ENCODE data around the gene ZRANB3. TPM values are rescaled to one million over a fixed set of nuclear protein-coding genes. Genes with fewer than 3 reads are reported as not detected.

Gene ZRANB3
- total RNA-seq, 1 experiment from 2014 or later, result 16.3 TPM

DNA sequence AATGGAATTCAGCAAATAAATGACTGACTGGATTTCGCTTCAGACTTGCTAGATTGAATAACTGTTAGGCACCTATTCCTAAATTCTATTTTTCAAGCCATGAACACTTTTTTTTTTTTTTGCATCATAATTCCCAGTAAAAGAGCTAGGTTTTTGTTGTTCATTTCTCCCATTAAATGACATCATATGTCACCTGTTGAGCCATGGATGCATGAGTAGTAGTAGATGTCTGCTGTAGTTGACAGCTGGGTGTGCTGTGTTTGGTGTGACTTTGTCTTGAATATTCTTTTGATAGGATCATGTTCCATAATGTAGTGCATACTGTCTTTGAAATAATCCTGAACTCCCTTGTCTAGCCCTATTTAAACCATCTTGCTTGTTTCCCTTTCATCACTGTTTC, 363.7 kb downstream of the ZRANB3 start:
- H3K4me3 Mint-ChIP-seq (ENCODE audit: unreplicated experiment), result no peak overlapping the region
- no TSS peak for BruUV-seq (replicated peaks)
- ChIA-PET POLR2A (interaction anchor here (0.6 kb wide), 1 partner anchor 452 kb away, joined by 3 read pairs; no protein-coding TSS in a partner anchor), CTCF (interaction anchor here (1.6 to 1.7 kb wide), 2 partner anchors 10 to 163 kb away, joined by 4 to 5 read pairs; no protein-coding TSS in a partner anchor)
- intact Hi-C loops (cut with micrococcal nuclease), result loop anchor here (10.0 kb wide), 2 partner anchors 112 to 368 kb away; partner anchors contain the start of genes R3HDM1, RAB3GAP1 and ZRANB3
- TF ChIP-seq, protein P1, sequence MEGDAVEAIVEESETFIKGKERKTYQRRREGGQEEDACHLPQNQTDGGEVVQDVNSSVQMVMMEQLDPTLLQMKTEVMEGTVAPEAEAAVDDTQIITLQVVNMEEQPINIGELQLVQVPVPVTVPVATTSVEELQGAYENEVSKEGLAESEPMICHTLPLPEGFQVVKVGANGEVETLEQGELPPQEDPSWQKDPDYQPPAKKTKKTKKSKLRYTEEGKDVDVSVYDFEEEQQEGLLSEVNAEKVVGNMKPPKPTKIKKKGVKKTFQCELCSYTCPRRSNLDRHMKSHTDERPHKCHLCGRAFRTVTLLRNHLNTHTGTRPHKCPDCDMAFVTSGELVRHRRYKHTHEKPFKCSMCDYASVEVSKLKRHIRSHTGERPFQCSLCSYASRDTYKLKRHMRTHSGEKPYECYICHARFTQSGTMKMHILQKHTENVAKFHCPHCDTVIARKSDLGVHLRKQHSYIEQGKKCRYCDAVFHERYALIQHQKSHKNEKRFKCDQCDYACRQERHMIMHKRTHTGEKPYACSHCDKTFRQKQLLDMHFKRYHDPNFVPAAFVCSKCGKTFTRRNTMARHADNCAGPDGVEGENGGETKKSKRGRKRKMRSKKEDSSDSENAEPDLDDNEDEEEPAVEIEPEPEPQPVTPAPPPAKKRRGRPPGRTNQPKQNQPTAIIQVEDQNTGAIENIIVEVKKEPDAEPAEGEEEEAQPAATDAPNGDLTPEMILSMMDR (IDR thresholded peaks at IDR 0.05; ENCODE audit: unreplicated experiment), result no peak
- no peaks in the 10 kb centered on the region for H3K27me3 Mint-ChIP-seq (ENCODE audit: insufficient read depth, unreplicated experiment)
- H3K9me3 Mint-ChIP-seq (ENCODE audit: unreplicated experiment), result no peaks in the 10 kb centered on the region
- H3K36me3 Mint-ChIP-seq (ENCODE audit: insufficient read depth, unreplicated experiment), result peaks cover 79% of the 10 kb centered on the region
- H3K27ac Mint-ChIP-seq (ENCODE audit: low read depth, unreplicated experiment), result no peak overlapping the region
- H3K4me1 Mint-ChIP-seq (ENCODE audit: insufficient read depth, unreplicated experiment), result peaks cover 6% of the 10 kb centered on the region
- DNase-seq (ENCODE audit: unreplicated experiment), result no peak

DNA sequence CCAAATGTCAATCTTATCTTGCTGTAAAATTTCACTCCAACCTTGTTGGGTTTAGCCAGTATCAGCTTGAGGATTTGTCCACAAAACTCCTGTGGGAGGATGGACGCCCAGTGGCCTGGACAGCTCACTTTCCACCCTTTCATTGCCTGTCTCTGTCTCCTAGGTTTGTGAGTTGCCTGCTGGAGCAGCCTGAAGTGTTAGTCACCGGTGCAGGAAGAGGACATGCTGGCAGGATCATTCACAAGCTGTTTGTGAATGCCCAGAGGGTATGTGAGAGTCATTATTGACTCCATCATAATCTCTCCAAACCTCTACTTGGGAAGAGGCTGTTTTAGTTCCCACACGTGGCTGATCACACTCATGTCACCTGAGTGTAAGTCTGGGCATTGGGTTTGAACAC, 366.6 kb downstream of the ZRANB3 start:
- ChIA-PET POLR2A (interaction anchor here (0.8 to 1.6 kb wide), 3 partner anchors 11 to 111 kb away, joined by 3 to 5 read pairs (median 5); no protein-coding TSS in a partner anchor), CTCF (interaction anchor here (0.7 to 2.6 kb wide), 4 partner anchors 16 to 160 kb away, joined by 3 to 9 read pairs (median 4); no protein-coding TSS in a partner anchor)
- Mint-ChIP-seq H3K27me3 (ENCODE audit: insufficient read depth, unreplicated experiment) (no peaks in the 10 kb centered on the region), H3K36me3 (ENCODE audit: insufficient read depth, unreplicated experiment) (peaks cover 61% of the 10 kb centered on the region), H3K27ac (ENCODE audit: low read depth, unreplicated experiment) (no peak overlapping the region), H3K4me1 (ENCODE audit: insufficient read depth, unreplicated experiment) (peaks cover 6% of the 10 kb centered on the region), H3K4me3 (ENCODE audit: unreplicated experiment) (no peak overlapping the region), H3K9me3 (ENCODE audit: unreplicated experiment) (no peaks in the 10 kb centered on the region)
- peak; percentile 75 for DNase-seq (ENCODE audit: unreplicated experiment)
- intact Hi-C loops (cut with micrococcal nuclease), result loop anchor here (2.0 to 10.0 kb wide), 3 partner anchors 110 to 370 kb away; partner anchors contain the start of genes R3HDM1, RAB3GAP1 and ZRANB3
- no TSS peak for BruUV-seq (replicated peaks)
- TF ChIP-seq, protein P1 (IDR thresholded peaks at IDR 0.05; ENCODE audit: unreplicated experiment), result no peak

DNA sequence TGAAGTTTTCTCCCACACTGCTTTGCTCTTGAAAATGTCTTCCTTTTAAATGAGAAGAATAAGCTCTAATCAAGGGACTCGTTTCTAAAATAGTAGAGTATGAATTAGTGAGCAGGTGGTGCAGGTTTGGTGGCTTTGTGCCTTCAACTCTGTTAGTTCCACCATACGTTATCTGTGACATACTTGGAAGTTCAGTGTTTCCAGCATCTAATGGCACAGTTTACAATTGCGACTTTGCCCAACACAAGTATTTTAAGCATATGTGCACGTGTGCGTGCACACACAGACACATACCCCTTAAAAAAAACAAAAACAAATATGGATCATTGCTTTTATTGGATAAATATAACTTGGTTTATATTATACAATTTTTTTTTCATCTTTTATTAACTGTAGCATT, 367.1 kb downstream of the ZRANB3 start:
- Mint-ChIP-seq H3K4me3 (ENCODE audit: unreplicated experiment) (no peak overlapping the region), H3K36me3 (ENCODE audit: insufficient read depth, unreplicated experiment) (peaks cover 61% of the 10 kb centered on the region), H3K27me3 (ENCODE audit: insufficient read depth, unreplicated experiment) (no peaks in the 10 kb centered on the region), H3K9me3 (ENCODE audit: unreplicated experiment) (no peaks in the 10 kb centered on the region), H3K4me1 (ENCODE audit: insufficient read depth, unreplicated experiment) (peaks cover 6% of the 10 kb centered on the region), H3K27ac (ENCODE audit: low read depth, unreplicated experiment) (no peak overlapping the region)
- BruUV-seq (replicated peaks), result no TSS peak
- ChIA-PET POLR2A (interaction anchor here (0.8 to 1.6 kb wide), 4 partner anchors 11 to 111 kb away, joined by 3 to 5 read pairs (median 4); no protein-coding TSS in a partner anchor), CTCF (interaction anchor here (0.7 to 2.6 kb wide), 6 partner anchors 17 to 545 kb away, joined by 3 to 9 read pairs (median 3); no protein-coding TSS in a partner anchor)
- intact Hi-C loops (cut with micrococcal nuclease), result loop anchor here (2.0 to 10.0 kb wide), 3 partner anchors 109 to 371 kb away; partner anchors contain the start of genes R3HDM1, RAB3GAP1 and ZRANB3
- TF ChIP-seq, protein P1 (IDR thresholded peaks at IDR 0.05; ENCODE audit: unreplicated experiment), result no peak
- no peak for DNase-seq (ENCODE audit: unreplicated experiment)

DNA sequence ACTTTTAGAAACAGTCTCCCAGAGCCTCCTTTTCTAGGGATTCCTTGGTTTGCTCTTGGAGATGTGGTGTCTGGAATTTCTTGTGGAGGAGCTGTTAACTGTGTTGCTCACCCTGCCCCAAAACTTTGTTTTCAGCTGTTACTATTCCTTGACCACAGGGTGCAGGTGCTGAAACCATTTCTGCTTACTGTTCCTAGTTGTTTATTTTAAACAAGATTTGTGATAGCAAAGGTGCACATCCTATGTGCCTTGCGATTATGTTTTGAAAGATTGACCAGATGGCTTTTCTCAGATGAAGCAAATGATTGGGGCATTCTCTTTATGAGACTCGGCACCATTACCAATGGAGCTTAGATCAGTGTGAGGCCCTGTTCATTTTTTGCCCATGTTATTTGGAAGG, 367.7 kb downstream of the ZRANB3 start:
- no TSS peak for BruUV-seq (replicated peaks)
- CTCF ChIA-PET, result interaction anchor here (0.9 to 1.0 kb wide), 4 partner anchors 14 to 546 kb away, joined by 3 to 5 read pairs (median 3); no protein-coding TSS in a partner anchor
- TF ChIP-seq, protein P1 (IDR thresholded peaks at IDR 0.05; ENCODE audit: unreplicated experiment), result no peak
- Mint-ChIP-seq H3K9me3 (ENCODE audit: unreplicated experiment) (no peaks in the 10 kb centered on the region), H3K27me3 (ENCODE audit: insufficient read depth, unreplicated experiment) (no peaks in the 10 kb centered on the region), H3K36me3 (ENCODE audit: insufficient read depth, unreplicated experiment) (peaks cover 61% of the 10 kb centered on the region), H3K4me1 (ENCODE audit: insufficient read depth, unreplicated experiment) (peaks cover 6% of the 10 kb centered on the region), H3K4me3 (ENCODE audit: unreplicated experiment) (no peak overlapping the region), H3K27ac (ENCODE audit: low read depth, unreplicated experiment) (no peak overlapping the region)
- POLR2A ChIA-PET, result interaction anchor here (1.0 to 1.6 kb wide), 4 partner anchors 10 to 110 kb away, joined by 3 to 5 read pairs (median 3); no protein-coding TSS in a partner anchor
- intact Hi-C loops (cut with micrococcal nuclease), result loop anchor here (10.0 kb wide), 2 partner anchors 109 to 371 kb away; partner anchors contain the start of genes R3HDM1, RAB3GAP1 and ZRANB3
- DNase-seq (ENCODE audit: unreplicated experiment), result no peak

Data from MCF 10A (cell line).